ENCODE measurements around the gene NPW. TPM values are rescaled to one million over a fixed set of nuclear protein-coding genes. Genes with fewer than 3 reads are reported as not detected.

Gene NPW
- total and polyA plus RNA-seq, 11 donors = 0.19 to 0.69 TPM; not detected in 9

- DNase-seq (no peak), ATAC-seq (no peak)
- H3K4me1 ChIP-seq = peaks cover 0 to 29% (median 20%) of the 10 kb centered on the region in 12 donors
- peaks cover 0 to 46% (median 6%) of the 10 kb centered on the region in 9 donors for H3K27me3 ChIP-seq
- H3K4me3 ChIP-seq = no peak overlapping the region
- H3K36me3 ChIP-seq = peaks cover 4 to 47% (median 41%) of the 10 kb centered on the region in 9 donors
- 89 to 93% (median 90%) methylated on average over 14 to 16 of the region's 16 CpGs for WGBS, 4 donors
- intact Hi-C loops (cut with DNase I) = no loop called here
- no peak overlapping the region for H3K27ac ChIP-seq
- TF ChIP-seq CTCF (IDR thresholded peaks at IDR 0.05) = no peak
- no peak for TF ChIP-seq POLR2A (IDR thresholded peaks at IDR 0.05)
- no peaks in the 10 kb centered on the region for H3K9me3 ChIP-seq
Measured at GRCh38 chr16:1973461-1974156, 46.0 kb upstream of the NPW start.

- peaks cover 4 to 49% (median 41%) of the 10 kb centered on the region in 9 donors for H3K36me3 ChIP-seq
- WGBS, 4 donors = 93 to 95% (median 94%) methylated on average over 38 to 42 of the region's 42 CpGs
- peaks cover 0 to 35% (median 21%) of the 10 kb centered on the region in 12 donors for H3K4me1 ChIP-seq
- H3K27me3 ChIP-seq = peaks cover 0 to 54% (median 14%) of the 10 kb centered on the region in 9 donors
- TF ChIP-seq POLR2A (IDR thresholded peaks at IDR 0.05) (no peak), CTCF (IDR thresholded peaks at IDR 0.05) (no peak)
- no peak overlapping the region for H3K4me3 ChIP-seq
- ATAC-seq (no peak), DNase-seq (no peak)
- H3K9me3 ChIP-seq = no peaks in the 10 kb centered on the region
- H3K27ac ChIP-seq = no peak overlapping the region
- intact Hi-C loops (cut with DNase I) = no loop called here
Measured at GRCh38 chr16:1974157-1975070, 45.2 kb upstream of the NPW start.

GRCh38 chr16:1975432-1976215 is 44.0 kb upstream of the NPW start:
- Histone ChIP-seq H3K9me3 (no peaks in the 10 kb centered on the region), H3K36me3 (peaks cover 4 to 49% (median 41%) of the 10 kb centered on the region in 9 donors), H3K27me3 (peaks cover 0 to 67% (median 26%) of the 10 kb centered on the region in 9 donors), H3K4me3 (no peak overlapping the region), H3K27ac (no peak overlapping the region), H3K4me1 (peaks cover 0 to 46% (median 21%) of the 10 kb centered on the region in 12 donors)
- no peak for TF ChIP-seq POLR2A (IDR thresholded peaks at IDR 0.05)
- no peak for TF ChIP-seq CTCF (IDR thresholded peaks at IDR 0.05)
- WGBS, 4 donors = 90 to 96% (median 94%) methylated on average over 26 to 33 of the region's 33 CpGs
- no peak for ATAC-seq
- no peak for DNase-seq
- intact Hi-C loops (cut with DNase I) = no loop called here

Data from heart left ventricle (tissue), 16 donors.